HCT116 (cell line): Measurements from ENCODE around the gene CCDC172. TPM values are rescaled to one million over a fixed set of nuclear protein-coding genes. Genes with fewer than 3 reads are reported as not detected.

Experiments
- ATAC-seq: fragments of 200-7000 bp; cut with Tn5 transposase; 2 replicates; pipeline ENCODE4 v1.9.1; 2020; ENCODE audit warnings: mild to moderate bottlenecking, moderate library complexity
- BruUV-seq: library from RNA; stranded (reverse); fragments of 400-500 nt; replicated peaks from 2 replicates; lab custom pipeline; 2021; lab: Mats Ljungman, UMichigan
- CTCF ChIA-PET: fragments of 300-600 bp; sonication (Branson Sonifier 250); formaldehyde crosslinking; loops from one replicate; lab custom pipeline; 2021; ENCODE audit warnings: antibody characterized with exemption; lab: Charles Lee
- POLR2A ChIA-PET: fragments of 300-600, 350-600 bp; sonication (Branson Sonifier 250); formaldehyde crosslinking; loops from one replicate; lab custom pipeline; 2021; ENCODE audit warnings: antibody characterized with exemption; lab: Charles Lee
- RAD21 ChIA-PET, 2 experiments: fragments of 300-600 bp; sonication (Branson Sonifier 250); formaldehyde crosslinking; loops; one replicate each; lab custom pipeline; 2023; ENCODE audit warnings: low total read pairs in 2 of 2; ENCODE audit not compliant: uncharacterized antibody in 2 of 2, unreplicated experiment in 2 of 2, low non-redundant PET in 1 of 2; lab: Charles Lee
- DNase-seq: peaks from one replicate; pipeline ENCODE4 v3.0.0-alpha.2; 2010; ENCODE audit warnings: low read depth, low spot score
- H2AFZ ChIP-seq: fragments of 200-600 bp; shearing (Covaris generic), sonication (generic); 2 replicates; pipeline ENCODE4 v1.6.1; 2017; ENCODE audit warnings: low read depth, mixed run types, mixed read lengths, antibody characterized with exemption, low read length; ENCODE audit not compliant: poor library complexity, severe bottlenecking
- H3K27ac ChIP-seq: 2 replicates; pipeline ENCODE4 v1.5.1; 2012; ENCODE audit warnings: low read depth, low read length
- H3K27me3 ChIP-seq: fragments of 200-600 bp; sonication (generic); 2 replicates; pipeline ENCODE4 v1.6.1; 2016; ENCODE audit warnings: mixed run types, low read length, mixed read lengths; ENCODE audit not compliant: insufficient read depth
- H3K36me3 ChIP-seq, 2 experiments: fragments of 200-500 bp in 1 of 2; fragments of 200-600 bp in 1 of 2; sonication (Bioruptor generic) in 1 of 2; sonication (generic) in 1 of 2; 2 replicates each; pipeline versions ENCODE4 v1.5.1 to v1.6.1; 2014 to 2016; ENCODE audit warnings: low read length in 2 of 2, inconsistent platforms in 1 of 2, mixed read lengths in 1 of 2, mixed run types in 1 of 2; ENCODE audit not compliant: insufficient read depth in 2 of 2, control insufficient read depth in 1 of 2
- H3K4me1 ChIP-seq, 2 experiments: fragments of 200-600 bp in 1 of 2; sonication (generic) in 1 of 2; 2 replicates each; pipeline versions ENCODE4 v1.5.1 to v1.6.1; 2012 to 2017; ENCODE audit warnings: low read length in 2 of 2, inconsistent platforms in 1 of 2, mild to moderate bottlenecking in 1 of 2, mixed read lengths in 1 of 2, mixed run types in 1 of 2, moderate library complexity in 1 of 2; ENCODE audit not compliant: insufficient read depth in 2 of 2, control insufficient read depth in 1 of 2
- H3K4me2 ChIP-seq: fragments of 200-600 bp; sonication (generic); 2 replicates; pipeline ENCODE4 v1.6.1; 2017; ENCODE audit warnings: mixed run types, low read length, mixed read lengths
- H3K4me3 ChIP-seq, 2 experiments: fragments of 200-600 bp in 1 of 2; sonication (generic) in 1 of 2; replicated peaks in 1 of 2; 2 replicates each; pipeline ENCODE4 v1.5.1; 2011 to 2016; ENCODE audit warnings: low read length in 2 of 2, control low read depth in 1 of 2, low read depth in 1 of 2, mild to moderate bottlenecking in 1 of 2, mixed read lengths in 1 of 2, mixed run types in 1 of 2
- H3K79me2 ChIP-seq: fragments of 200-600 bp; sonication (generic); 2 replicates; pipeline ENCODE4 v1.6.1; 2017; ENCODE audit warnings: mild to moderate bottlenecking, mixed run types, low read length, moderate library complexity, mixed read lengths; ENCODE audit not compliant: insufficient read depth
- H3K9ac ChIP-seq: fragments of 200-600 bp; sonication (generic); 2 replicates; pipeline ENCODE4 v1.6.1; 2016; ENCODE audit warnings: low read length, mixed read lengths
- H3K9me2 ChIP-seq: fragments of 200-600 bp; sonication (generic), shearing (Covaris generic); 2 replicates; pipeline ENCODE4 v1.6.1; 2017; ENCODE audit warnings: mixed run types, mild to moderate bottlenecking, moderate library complexity; ENCODE audit not compliant: insufficient read depth
- H3K9me3 ChIP-seq, 2 experiments: fragments of 200-500 bp in 1 of 2; fragments of 200-600 bp in 1 of 2; sonication (Bioruptor generic) in 1 of 2; sonication (generic) in 1 of 2; 2 replicates each; pipeline ENCODE4 v1.6.1; 2014 to 2017; ENCODE audit warnings: low read length in 2 of 2, mixed read lengths in 2 of 2, inconsistent platforms in 1 of 2, low read depth in 1 of 2, mild to moderate bottlenecking in 1 of 2, mixed run types in 1 of 2, moderate library complexity in 1 of 2; ENCODE audit not compliant: control insufficient read depth in 1 of 2, insufficient read depth in 1 of 2
- H4K20me1 ChIP-seq: fragments of 200-600 bp; sonication (generic), shearing (Covaris generic); 2 replicates; pipeline ENCODE4 v1.6.1; 2017; ENCODE audit warnings: mixed run types, mild to moderate bottlenecking, moderate library complexity; ENCODE audit not compliant: insufficient read depth
- EZH2phosphoT487 ChIP-seq: fragments of 200-600 bp; IDR thresholded peaks from 2 replicates; pipeline ENCODE4 v1.6.1; 2018; ENCODE audit warnings: antibody characterized with exemption, borderline replicate concordance
- RAD21 ChIP-seq: IDR thresholded peaks from 2 replicates; pipeline ENCODE4 v1.6.1; 2012; ENCODE audit warnings: low read depth, mild to moderate bottlenecking
- TCF7L2 ChIP-seq: IDR thresholded peaks from 2 replicates; pipeline ENCODE4 v1.7.0; 2011; ENCODE audit warnings: borderline replicate concordance, inconsistent platforms; ENCODE audit not compliant: insufficient read depth, insufficient read length; ENCODE audit errors: extremely low read depth
- intact Hi-C: fragments of 100-400 bp; cut with micrococcal nuclease; formaldehyde crosslinking; loops from 2 replicates; pipeline ENCODE4 v1.10.0; 2022
- total RNA-seq: library from RNA; stranded (reverse); gene quantifications from one replicate; pipeline ENCODE4 v1.2.1, GENCODE V29; 2021; ENCODE audit not compliant: unreplicated experiment
- TF ChIP-seq, protein P1 (sequence below), 3 experiments: fragments of 200-600 bp in 1 of 3; sonication (generic) in 1 of 3; IDR thresholded peaks in 2 of 3; conservative IDR thresholded peaks in 1 of 3; 2 replicates each; pipeline ENCODE4 v1.5.1; 2012 to 2017; ENCODE audit warnings: low read depth in 2 of 3, low read length in 2 of 3, antibody characterized with exemption in 1 of 3, borderline replicate concordance in 1 of 3, control low read depth in 1 of 3, mild to moderate bottlenecking in 1 of 3, mixed read lengths in 1 of 3, mixed run types in 1 of 3, moderate library complexity in 1 of 3; ENCODE audit not compliant: insufficient read depth in 1 of 3

The CCDC172 gene
- total RNA-seq, 1 experiment from 2014 or later = not detected

DNA sequence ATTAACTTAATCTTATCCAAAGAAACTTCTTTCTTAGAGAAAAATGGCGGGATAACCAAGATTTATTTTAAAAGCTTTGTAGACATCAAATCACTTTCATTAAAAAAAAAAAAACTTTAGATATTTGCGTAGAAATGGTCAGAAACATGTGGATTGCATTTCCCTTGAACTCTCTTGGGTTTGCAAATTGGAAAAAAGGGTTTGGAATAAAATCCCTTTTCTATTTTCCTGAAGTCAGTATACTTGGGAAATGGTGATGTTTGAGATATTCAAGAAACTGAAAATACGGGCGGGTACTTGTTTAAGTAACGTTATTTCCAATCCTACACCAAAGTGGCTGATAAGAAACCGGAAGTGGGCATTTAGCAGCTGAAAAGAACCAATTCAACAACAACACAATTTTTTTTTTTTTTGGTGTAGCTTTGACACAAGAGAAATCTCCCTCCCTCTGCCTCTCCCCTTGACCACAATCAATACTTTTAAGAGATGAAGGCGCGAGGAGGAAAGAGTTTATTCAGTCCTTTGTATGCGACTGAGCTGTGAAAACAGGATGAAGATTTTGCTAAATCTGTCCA lies 37.5 kb upstream of the CCDC172 start (continued):
- no peak for TF ChIP-seq EZH2phosphoT487

DNA sequence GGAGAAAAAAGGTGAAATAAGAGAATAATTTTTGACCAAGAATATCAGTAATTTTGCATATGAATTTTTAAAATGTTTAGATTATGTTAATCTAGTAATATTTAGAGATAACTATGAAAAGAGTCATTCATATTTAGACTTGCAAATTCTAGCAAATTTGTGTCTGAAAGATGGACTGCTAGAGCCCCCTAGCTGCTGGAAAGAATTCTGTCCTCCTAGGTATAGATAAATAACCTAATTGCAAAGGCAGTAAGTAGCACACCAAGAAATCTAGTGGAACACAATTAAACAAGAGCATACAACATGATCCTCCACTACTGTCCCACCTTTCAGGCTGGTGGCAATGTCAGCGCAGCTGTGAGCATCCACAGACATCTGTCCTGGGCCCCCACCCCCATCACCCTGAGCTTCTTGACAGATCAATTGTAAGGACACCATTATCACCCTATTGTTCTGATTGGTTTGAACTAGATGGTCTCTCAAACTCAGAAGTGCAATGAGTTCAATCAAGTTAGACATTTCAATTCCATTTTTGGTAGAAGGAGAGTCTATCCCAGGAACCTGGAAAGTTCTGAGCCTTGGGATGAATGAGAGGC lies 36.2 kb upstream of the CCDC172 start:
- no peak overlapping the region for H2AFZ ChIP-seq
- TF ChIP-seq TCF7L2 (no peak), RAD21 (peak; percentile 80)
- TF ChIP-seq, protein P1, sequence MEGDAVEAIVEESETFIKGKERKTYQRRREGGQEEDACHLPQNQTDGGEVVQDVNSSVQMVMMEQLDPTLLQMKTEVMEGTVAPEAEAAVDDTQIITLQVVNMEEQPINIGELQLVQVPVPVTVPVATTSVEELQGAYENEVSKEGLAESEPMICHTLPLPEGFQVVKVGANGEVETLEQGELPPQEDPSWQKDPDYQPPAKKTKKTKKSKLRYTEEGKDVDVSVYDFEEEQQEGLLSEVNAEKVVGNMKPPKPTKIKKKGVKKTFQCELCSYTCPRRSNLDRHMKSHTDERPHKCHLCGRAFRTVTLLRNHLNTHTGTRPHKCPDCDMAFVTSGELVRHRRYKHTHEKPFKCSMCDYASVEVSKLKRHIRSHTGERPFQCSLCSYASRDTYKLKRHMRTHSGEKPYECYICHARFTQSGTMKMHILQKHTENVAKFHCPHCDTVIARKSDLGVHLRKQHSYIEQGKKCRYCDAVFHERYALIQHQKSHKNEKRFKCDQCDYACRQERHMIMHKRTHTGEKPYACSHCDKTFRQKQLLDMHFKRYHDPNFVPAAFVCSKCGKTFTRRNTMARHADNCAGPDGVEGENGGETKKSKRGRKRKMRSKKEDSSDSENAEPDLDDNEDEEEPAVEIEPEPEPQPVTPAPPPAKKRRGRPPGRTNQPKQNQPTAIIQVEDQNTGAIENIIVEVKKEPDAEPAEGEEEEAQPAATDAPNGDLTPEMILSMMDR (IDR thresholded peaks at IDR 0.05 in 2 of 3, conservative IDR thresholded peaks at IDR 0.05 in 1 of 3; ENCODE audit: borderline replicate concordance in 1 of 3, insufficient read depth in 1 of 3, low read depth in 2 of 3, low read length in 2 of 3) = peak; percentile 69 to 80 (median 77)
- TF ChIP-seq, all 23 proteins: peak for 2
- H3K36me3 ChIP-seq = no peaks in the 10 kb centered on the region
- H3K9me3 ChIP-seq = no peaks in the 10 kb centered on the region
- no peaks in the 10 kb centered on the region for H3K79me2 ChIP-seq
- no peak overlapping the region for H3K4me2 ChIP-seq
- no peaks in the 10 kb centered on the region for H4K20me1 ChIP-seq
- H3K27me3 ChIP-seq = peaks cover 49% of the 10 kb centered on the region
- CTCF ChIA-PET = interaction anchor here (0.7 to 2.4 kb wide), 15 partner anchors 10 to 934 kb away, joined by 3 to 24 read pairs (median 3); no protein-coding TSS in a partner anchor
- no TSS peak for BruUV-seq
- no peaks in the 10 kb centered on the region for H3K9me2 ChIP-seq
- DNase-seq (peak; percentile 37), ATAC-seq (peak; percentile 75)
- intact Hi-C loops = loop anchor here (1.0 to 10.0 kb wide), 7 partner anchors 262 to 1143 kb away; no protein-coding TSS in a partner anchor
- no peak overlapping the region for H3K9ac ChIP-seq
- H3K4me1 ChIP-seq = no peaks in the 10 kb centered on the region
- RAD21 ChIA-PET = no interaction called here
- no peak overlapping the region for H3K27ac ChIP-seq
- POLR2A ChIA-PET = no interaction called here
- H3K4me3 ChIP-seq = no peak overlapping the region
